Germinal center (tissue), 1 donor: Measurements from ENCODE around the gene EID2B.

ENCODE experiments used
- DNase-seq: peaks from one replicate; pipeline ENCODE4 v3.0.0; 2012; ENCODE audit warnings: mixed read lengths, low spot score

Gene EID2B

GRCh38 chr19:39531834-39532232, 819 bp downstream of the EID2B start:
- DNase-seq: no peak

- no peak for DNase-seq
These were observed 7.4 kb downstream of the EID2B start for GRCh38 chr19:39525205-39525604.

GRCh38 chr19:39524495-39524894, 8.2 kb downstream of the EID2B start:
- DNase-seq: no peak

GRCh38 chr19:39520541-39521484, 11.8 kb downstream of the EID2B start:
- DNase-seq: no peak

- DNase-seq: no peak
These were observed 13.7 kb downstream of the EID2B start for GRCh38 chr19:39518975-39519374.

GRCh38 chr19:39518458-39518857, 14.2 kb downstream of the EID2B start:
- DNase-seq: no peak

GRCh38 chr19:39517432-39517831, 15.2 kb downstream of the EID2B start:
- no peak for DNase-seq

GRCh38 chr19:39516270-39516669, 16.4 kb downstream of the EID2B start:
- DNase-seq: no peak

GRCh38 chr19:39515551-39516191, 17.0 kb downstream of the EID2B start:
- no peak for DNase-seq

- DNase-seq: no peak
These were observed 17.7 kb downstream of the EID2B start, which contains the start of gene SELENOV for GRCh38 chr19:39514840-39515550. SELENOV (plus strand) TSS chr19:39515139; CDS start chr19:39515213, 74 bp downstream.

GRCh38 chr19:39512988-39513387, 19.7 kb downstream of the EID2B start:
- no peak for DNase-seq

- no peak for DNase-seq
These were observed 23.4 kb downstream of the EID2B start for GRCh38 chr19:39509233-39509632.

- no peak for DNase-seq
These were observed 24.0 kb downstream of the EID2B start for GRCh38 chr19:39508629-39509028.

- no peak for DNase-seq
These were observed 24.8 kb downstream of the EID2B start for GRCh38 chr19:39507715-39508364.

- peak; percentile 90 for DNase-seq
These were observed 25.5 kb downstream of the EID2B start for GRCh38 chr19:39506944-39507714.

GRCh38 chr19:39506598-39506943, 26.1 kb downstream of the EID2B start:
- DNase-seq: no peak

- DNase-seq: peak; percentile 92
These were observed 29.8 kb downstream of the EID2B start for GRCh38 chr19:39502640-39503417.

- DNase-seq: no peak
These were observed 31.3 kb downstream of the EID2B start for GRCh38 chr19:39501340-39501739.

- DNase-seq: no peak
These were observed 32.1 kb downstream of the EID2B start for GRCh38 chr19:39500543-39500942.

- no peak for DNase-seq
These were observed 32.7 kb downstream of the EID2B start for GRCh38 chr19:39499932-39500331.
